GM12892 (cell line): ENCODE measurements around the gene CCDC39.

ENCODE experiments used
- DNase-seq: peaks from one replicate; pipeline ENCODE4 v3.0.0; 2011; ENCODE audit not compliant: insufficient read length
- FAIRE-seq: peaks from 2 replicates; lab custom pipeline; 2011; peaks lifted over from hg19 to GRCh38; lab: Jason Lieb, UNC
- POLR2A ChIP-seq: IDR thresholded peaks from 2 replicates; pipeline ENCODE4 v1.6.1; 2011; ENCODE audit warnings: low read depth, low read length, control low read depth
- POLR2AphosphoS5 ChIP-seq: IDR thresholded peaks from 2 replicates; pipeline ENCODE4 v1.6.1; 2011; ENCODE audit warnings: low read depth, low read length, control low read depth
- TAF1 ChIP-seq: IDR thresholded peaks from 2 replicates; pipeline ENCODE4 v1.6.1; 2011; ENCODE audit warnings: low read depth, mild to moderate bottlenecking, control low read depth, low read length, borderline replicate concordance

The CCDC39 gene

DNA sequence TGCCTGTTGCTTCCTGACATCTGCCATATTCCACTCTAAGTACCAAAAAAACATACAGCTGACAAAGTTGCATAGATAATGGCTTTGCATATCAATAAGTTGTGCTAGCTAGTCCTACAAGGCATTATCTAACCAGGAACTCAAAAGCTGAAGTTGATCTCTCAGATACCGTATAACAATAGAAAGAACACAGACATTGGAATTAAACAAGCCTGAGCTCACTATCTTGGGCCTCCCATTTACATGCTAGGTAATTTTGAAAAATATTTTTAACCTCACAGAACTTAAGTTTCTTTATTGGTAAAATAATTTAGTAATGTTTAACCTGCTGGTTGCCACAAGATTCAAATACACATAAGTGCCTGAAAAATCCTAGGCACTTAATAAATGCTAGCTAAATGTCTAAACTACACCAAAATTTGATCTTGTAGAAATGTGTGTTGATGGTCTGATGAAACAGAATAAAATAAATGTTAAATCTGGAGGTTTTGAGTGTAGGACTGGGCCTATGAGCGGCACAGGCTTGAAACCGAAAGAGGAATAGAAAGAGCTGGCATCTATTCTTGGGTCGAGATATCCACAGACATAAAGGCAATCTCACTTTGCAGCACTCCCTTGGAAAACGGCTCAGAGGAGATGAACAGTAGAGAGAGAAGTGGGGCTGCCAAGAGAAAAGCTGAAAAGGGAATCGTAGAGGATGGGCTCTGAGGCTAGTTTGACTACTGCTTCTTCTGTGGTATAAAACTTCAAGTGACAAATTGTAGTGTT, 107.3 kb downstream of the CCDC39 start:
- FAIRE-seq, result no peak
- TF ChIP-seq POLR2AphosphoS5 (no peak), TAF1 (no peak), POLR2A (no peak)
- no peak for DNase-seq

DNA sequence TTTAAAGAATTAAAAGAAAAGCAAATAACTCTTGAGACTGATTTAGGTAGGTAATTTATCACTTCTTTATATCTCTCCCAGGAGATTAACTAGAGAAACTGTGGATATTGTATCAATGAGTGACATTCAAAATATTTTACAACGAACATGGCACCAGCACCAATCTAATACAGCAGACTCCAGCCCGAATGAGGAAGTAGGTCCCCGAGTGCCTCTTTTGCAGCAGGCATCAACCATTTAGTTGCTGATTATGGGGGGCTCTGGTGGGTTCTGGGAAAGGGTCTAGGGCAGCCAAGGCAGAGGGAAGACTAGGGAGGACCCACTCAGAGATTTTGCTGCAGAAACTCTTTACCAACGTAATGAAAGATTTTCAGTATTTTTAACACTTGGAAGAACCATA, 109.1 kb downstream of the CCDC39 start:
- no peak for FAIRE-seq
- no peak for DNase-seq
- no peak for TF ChIP-seq POLR2A
- no peak for TF ChIP-seq POLR2AphosphoS5
- no peak for TF ChIP-seq TAF1

DNA sequence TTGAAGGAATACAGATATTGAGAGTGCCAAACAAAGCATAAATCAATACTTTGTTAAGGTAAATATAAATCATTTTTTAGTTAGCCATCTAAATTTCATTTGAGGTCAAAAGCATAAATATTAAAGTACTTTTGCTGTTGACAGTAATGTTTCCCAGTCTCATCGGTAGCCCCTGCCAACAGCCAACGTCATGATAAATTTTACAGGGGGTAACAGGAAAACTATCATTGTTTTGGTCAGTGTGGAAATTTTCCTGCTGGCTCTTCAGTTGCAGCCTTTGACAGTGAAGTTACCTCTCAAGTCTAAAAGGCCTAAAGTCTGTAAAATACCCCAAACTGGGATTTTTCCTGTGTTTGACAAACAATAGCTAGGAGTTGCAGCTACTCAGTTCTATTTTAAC, 114.6 kb downstream of the CCDC39 start:
- TF ChIP-seq POLR2A, result no peak
- no peak for DNase-seq
- FAIRE-seq, result no peak
